ENCODE measurements around the gene CCDC24. TPM values are rescaled to one million over a fixed set of nuclear protein-coding genes. Genes with fewer than 3 reads are reported as not detected.
A peak's percentile ranks its signal among the peaks of the same experiment; 100 is the strongest.

The CCDC24 gene
- total and polyA plus RNA-seq, 2 donors (not counting 3 experiments of a cell fraction or from before 2014, with no cell fraction given), result 2.2 to 3.1 TPM

DNA sequence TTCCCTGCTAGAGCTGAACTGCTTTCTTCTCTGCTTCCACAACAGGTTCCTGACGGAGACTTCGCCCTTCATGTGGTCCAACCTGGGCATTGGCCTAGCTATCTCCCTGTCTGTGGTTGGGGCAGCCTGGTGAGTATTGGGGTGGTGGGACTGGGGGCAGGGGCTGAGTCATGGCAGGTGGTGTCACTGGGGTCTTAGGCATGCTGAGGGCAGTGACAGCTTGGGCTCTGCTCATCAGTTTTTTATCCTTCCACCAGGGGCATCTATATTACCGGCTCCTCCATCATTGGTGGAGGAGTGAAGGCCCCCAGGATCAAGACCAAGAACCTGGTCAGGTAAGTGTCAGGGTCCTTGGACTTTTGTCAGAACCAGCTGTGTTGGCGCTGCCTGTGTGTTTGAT, 15.4 kb upstream of the CCDC24 start:
- H3K36me3 ChIP-seq (ENCODE audit: control insufficient read depth in 2 of 2, extremely low read depth in 1 of 2, insufficient read depth in 2 of 2, low read length in 2 of 2), result peaks cover 0 to 15% of the 10 kb centered on the region in 2 experiments

More for the DNA sequence above, 15.4 kb upstream of the CCDC24 start:
- Histone ChIP-seq H3K27ac (ENCODE audit: insufficient read depth, low read depth, low read length) (no peak overlapping the region), H3K9me1 (replicated peaks; ENCODE audit: control insufficient read depth, extremely low read depth, insufficient read depth, low read length) (no peaks in the 10 kb centered on the region), H3K4me3 (replicated peaks in 1 of 3; ENCODE audit: insufficient read depth in 1 of 3, low read depth in 1 of 3, low read length in 3 of 3) (peak overlapping the region in 2 of 3 experiments; percentile 71 to 73), H4K20me1 (replicated peaks; ENCODE audit: control insufficient read depth, extremely low read depth, insufficient read depth, low read length) (no peaks in the 10 kb centered on the region), H3K79me2 (ENCODE audit: control insufficient read depth, insufficient read depth, low read length) (peaks cover 41% of the 10 kb centered on the region), H2AFZ (ENCODE audit: low read depth, low read length) (no peak overlapping the region), H3K4me1 (ENCODE audit: control insufficient read depth, extremely low read depth, insufficient read depth, low read length) (peaks cover 31% of the 10 kb centered on the region), H3K27me3 (ENCODE audit: control insufficient read depth in 2 of 2, insufficient read depth in 2 of 2, low read length in 2 of 2) (no peaks in the 10 kb centered on the region), H3K9ac (replicated peaks; ENCODE audit: extremely low read depth, insufficient read depth, low read length) (peak overlapping the region; percentile 80), H3K4me2 (ENCODE audit: insufficient read depth, low read length) (peak overlapping the region; percentile 62), H3K9me3 (replicated peaks; ENCODE audit: control insufficient read depth, insufficient read depth, low read length) (no peaks in the 10 kb centered on the region)
- FAIRE-seq, result no peak
- intact Hi-C loops (cut with micrococcal nuclease), result no loop called here
- CTCF ChIA-PET, result interaction anchor here (0.9 to 1.9 kb wide), 3 partner anchors 12 to 41 kb away, joined by 3 to 7 read pairs (median 3); no protein-coding TSS in a partner anchor
- POLR2A ChIA-PET, result no interaction called here
- no TSS peak for BruUV-seq (replicated peaks)
- dilution Hi-C loops (cut with MboI; ENCODE audit: extremely low pct_ligation_motif_present, low sequenced_read_pairs), result no loop called here
- no peak for TF ChIP-seq FOS (IDR thresholded peaks at IDR 0.05; ENCODE audit: borderline replicate concordance, insufficient read depth, low read length)
- no peak for TF ChIP-seq MYC (IDR thresholded peaks at IDR 0.05; ENCODE audit: low read depth, low read length)
- TF ChIP-seq EZH2 (IDR thresholded peaks at IDR 0.05; ENCODE audit: borderline replicate concordance, low read depth, low read length, severe bottlenecking), result no peak
- no peak for TF ChIP-seq JUN (IDR thresholded peaks at IDR 0.05; ENCODE audit: borderline replicate concordance, insufficient read depth, insufficient read length, low read depth)
- no peak for TF ChIP-seq POLR2A (IDR thresholded peaks at IDR 0.05; ENCODE audit: low read depth, low read length)
- TF ChIP-seq MAX (IDR thresholded peaks at IDR 0.05; ENCODE audit: insufficient read depth, insufficient read length), result no peak
- no peak for TF ChIP-seq GATA2 (IDR thresholded peaks at IDR 0.05; ENCODE audit: insufficient read depth, insufficient read length, low read depth, low read length)
- TF ChIP-seq CTCF (IDR thresholded peaks at IDR 0.05; ENCODE audit: extremely low read depth in 1 of 2, insufficient read depth in 1 of 2, low read depth in 1 of 2, low read length in 2 of 2), result no peak
- no peak for TF ChIP-seq POLR2AphosphoS5 (IDR thresholded peaks at IDR 0.05; ENCODE audit: insufficient read depth, low read depth, low read length)
- no peak for DNase-seq (ENCODE audit: low read depth, low spot score)

All from endothelial cell of umbilical vein (primary cell).